NCI-H146 (cell line): ENCODE results near the gene PHF23.

Experiments used
- DNase-seq: peaks from one replicate; lab custom pipeline; 2025; lab: John Stamatoyannopoulos, UW

PHF23 gene

GRCh38 chr17:7239091-7240027 lies at the start of gene PHF23:
TSS of gene PHF23 (minus strand) at chr17:7239457. CDS start at chr17:7239279, 178 bp downstream.
- peak; percentile 99 for DNase-seq

DNA sequence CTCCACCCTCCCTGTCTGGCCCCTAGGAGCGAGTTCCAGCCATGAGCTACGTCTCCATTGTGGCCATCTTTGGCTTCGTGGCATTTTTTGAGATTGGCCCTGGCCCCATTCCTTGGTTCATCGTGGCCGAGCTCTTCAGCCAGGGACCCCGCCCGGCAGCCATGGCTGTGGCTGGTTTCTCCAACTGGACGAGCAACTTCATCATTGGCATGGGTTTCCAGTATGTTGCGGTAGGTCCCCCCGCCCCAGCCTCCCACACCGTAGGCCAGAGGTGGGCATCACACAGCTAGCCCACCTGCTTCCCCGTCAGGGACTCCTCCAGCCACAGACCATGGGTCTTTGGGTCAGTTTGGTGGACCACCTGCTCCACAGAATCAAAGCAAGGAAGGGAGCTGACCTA lies 46.4 kb upstream of the PHF23 start:
- DNase-seq, result no peak

DNA sequence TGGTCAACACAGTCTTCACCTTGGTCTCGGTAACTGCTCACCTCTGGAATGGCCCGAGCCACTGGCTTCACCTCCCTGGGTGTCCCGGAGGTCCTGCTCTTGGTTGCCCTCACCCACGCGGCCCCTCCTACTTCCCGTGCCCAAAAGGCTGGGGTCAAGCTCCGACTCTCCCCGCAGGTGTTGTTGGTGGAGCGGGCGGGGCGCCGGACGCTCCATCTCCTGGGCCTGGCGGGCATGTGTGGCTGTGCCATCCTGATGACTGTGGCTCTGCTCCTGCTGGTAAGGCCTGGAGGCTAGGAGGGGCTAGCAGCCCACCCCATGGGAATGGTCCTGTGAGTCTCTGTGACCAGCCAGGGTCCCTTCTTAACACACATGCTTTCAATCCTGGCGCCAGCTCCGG lies 45.7 kb upstream of the PHF23 start:
- no peak for DNase-seq

- DNase-seq, result no peak
Observed at GRCh38 chr17:7283471-7284216, 44.4 kb upstream of the PHF23 start.

DNA sequence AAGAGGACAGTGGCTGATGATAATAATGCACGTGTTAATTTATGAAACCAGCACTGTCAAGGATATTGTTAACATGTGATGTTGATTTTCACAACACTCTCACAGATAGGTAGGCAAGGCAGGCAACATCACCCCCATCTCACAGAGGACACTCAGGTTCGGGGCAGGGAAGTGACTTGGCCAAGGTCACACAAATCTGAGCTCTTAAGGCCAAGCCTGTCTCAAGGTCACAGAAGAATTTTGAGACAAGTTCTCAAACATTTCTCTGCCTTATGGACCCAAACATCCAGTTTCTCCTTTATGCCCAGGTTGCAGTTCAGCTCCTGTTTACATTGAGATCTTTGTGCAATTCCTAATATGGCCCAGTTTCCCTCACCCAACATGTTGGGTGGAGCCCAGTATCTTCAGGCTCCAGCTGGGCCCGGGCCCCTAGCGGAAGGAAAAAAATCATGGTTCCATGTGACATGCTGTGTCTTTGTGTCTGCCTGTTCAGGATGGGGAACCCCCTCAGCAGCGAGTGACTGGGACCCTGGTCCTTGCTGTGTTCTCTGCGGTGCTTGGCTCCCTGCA lies 43.6 kb upstream of the PHF23 start:
- DNase-seq, result peak; percentile 11

DNA sequence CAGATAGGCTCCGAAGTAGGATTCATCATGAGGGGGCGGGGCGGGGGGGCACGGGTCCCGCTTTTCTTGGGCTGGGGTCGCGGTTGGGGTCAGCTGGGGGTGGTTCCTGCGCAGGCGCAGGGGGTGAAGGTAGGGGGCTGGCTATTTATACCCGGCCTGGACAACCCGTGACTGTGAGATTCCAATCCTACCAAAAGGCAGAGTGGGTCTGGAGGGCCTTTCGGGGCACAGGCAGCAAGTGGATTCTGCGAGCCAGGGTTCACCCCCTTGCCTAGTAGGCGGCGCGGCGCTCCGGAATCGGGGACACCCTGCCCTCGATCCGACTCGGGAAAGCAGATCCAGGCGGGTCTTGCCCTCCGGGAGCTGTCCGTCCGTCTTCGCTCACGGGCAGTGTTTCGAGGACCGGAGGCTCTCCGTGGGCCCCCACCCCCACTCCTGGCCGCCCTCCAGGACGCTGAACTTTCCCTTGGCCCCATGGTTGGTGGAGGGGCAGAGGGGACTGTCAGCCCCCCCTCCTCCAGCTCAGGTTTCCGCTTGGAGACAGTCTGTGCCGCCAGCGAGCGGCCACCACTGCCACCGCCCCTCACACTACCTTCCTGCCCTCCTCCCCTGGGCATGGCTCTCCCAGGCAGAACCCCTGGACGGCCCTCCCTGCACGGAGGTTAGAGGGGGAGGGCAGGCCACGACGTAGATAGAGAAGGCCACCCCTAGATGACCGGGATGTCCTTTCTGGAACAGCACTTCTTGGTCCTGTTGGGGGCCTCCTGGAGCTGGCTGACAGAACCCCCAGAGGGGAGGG lies 42.9 kb upstream of the PHF23 start:
- no peak for DNase-seq

DNA sequence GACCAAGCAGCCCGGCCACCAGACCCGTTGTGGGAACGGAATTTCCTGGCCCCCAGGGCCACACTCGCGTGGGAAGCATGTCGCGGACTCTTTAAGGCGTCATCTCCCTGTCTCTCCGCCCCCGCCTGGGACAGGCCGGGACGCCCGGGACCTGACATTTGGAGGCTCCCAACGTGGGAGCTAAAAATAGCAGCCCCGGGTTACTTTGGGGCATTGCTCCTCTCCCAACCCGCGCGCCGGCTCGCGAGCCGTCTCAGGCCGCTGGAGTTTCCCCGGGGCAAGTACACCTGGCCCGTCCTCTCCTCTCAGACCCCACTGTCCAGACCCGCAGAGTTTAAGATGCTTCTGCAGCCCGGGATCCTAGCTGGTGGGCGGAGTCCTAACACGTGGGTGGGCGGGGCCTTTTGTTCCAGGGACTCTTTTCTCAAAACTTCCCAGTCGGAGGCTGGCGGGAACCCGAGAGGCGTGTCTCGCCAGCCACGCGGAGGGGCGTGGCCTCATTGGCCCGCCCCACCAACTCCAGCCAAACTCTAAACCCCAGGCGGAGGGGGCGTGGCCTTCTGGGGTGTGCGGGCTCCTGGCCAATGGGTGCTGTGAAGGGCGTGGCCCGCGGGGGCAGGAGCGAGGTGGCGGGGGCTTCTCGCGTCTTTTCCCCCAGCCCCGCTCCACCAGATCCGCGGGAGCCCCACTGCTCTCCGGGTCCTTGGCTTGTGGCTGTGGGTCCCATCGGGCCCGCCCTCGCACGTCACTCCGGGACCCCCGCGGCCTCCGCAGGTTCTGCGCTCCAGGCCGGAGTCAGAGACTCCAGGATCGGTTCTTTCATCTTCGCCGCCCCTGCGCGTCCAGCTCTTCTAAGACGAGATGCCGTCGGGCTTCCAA lies 42.1 kb upstream of the PHF23 start, which contains the start of gene SLC2A4:
Gene SLC2A4, plus strand, starts transcription at position 645 of the 879 bp plus-strand sequence. Its CDS starts 217 bp downstream, at position 862.
- peak; percentile 78 for DNase-seq

DNA sequence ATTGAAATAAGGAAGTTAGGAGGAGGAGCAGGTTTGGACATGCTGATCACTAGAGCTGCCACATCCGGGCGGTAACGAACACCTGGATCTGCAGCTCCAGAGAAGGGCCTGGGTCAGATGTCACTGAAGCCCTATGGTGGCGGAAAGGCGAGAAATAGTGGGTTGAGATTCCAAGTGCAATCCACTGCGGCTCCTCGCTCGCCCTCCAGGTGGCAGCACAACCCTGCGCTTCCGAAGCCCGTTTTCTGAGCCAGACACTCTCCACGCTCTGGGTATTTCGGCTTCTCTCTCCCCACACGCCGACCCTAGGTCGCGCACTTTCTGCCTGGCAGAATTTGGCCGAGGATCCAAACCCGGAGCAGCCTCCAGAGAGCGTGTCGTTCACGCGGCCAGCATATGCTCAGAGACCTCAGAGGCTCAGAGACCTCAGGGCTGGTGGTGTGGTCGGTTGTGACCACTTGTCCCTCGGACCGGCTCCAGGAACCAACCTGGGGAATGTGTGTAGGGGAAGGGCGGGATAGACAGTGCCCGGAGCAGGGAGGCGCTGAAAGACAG lies 41.3 kb upstream of the PHF23 start:
- DNase-seq, result peak; percentile 77

GRCh38 chr17:7279448-7279847 lies 40.2 kb upstream of the PHF23 start:
- no peak for DNase-seq

DNA sequence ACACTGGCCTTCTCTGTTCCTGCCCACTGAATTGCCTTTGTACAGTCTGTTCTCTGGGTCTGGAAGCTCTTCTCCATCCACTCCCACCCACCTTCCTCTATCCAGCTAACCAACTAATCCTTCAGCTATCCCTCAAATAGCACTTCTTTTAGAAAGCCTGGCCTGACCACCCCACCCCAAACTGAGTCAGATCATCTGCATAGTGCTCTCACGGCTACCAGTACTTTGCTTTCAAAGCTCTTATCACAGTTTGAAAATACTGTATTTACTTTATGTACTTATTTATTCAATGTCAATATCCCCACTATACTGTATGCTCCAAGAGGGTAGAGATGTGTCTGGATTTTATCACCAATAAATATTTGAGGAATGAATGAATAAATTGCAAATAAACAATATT lies 27.5 kb upstream of the PHF23 start:
- no peak for DNase-seq

DNA sequence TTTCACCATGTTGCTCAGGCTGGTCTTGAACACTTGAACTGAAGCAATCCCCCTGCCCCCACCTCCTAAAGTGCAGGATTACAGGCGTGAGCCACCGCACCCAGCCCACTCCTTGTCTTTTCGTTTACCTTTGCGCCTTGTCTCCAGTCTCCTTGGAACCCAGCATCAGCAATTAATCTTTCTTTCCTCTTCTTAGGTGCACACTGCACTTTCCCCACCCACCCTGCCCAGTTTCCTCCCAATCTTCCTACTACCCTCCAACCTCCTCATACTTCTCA lies 24.5 kb upstream of the PHF23 start:
- DNase-seq, result no peak

GRCh38 chr17:7262935-7263800 lies 23.9 kb upstream of the PHF23 start:
- DNase-seq, result peak; percentile 55

GRCh38 chr17:7262192-7262934 lies 23.1 kb upstream of the PHF23 start, which contains the start of gene CLDN7:
TSS of gene CLDN7 (minus strand) at chr17:7262478. CDS start at chr17:7262043, 435 bp downstream.
- DNase-seq, result peak; percentile 95

DNA sequence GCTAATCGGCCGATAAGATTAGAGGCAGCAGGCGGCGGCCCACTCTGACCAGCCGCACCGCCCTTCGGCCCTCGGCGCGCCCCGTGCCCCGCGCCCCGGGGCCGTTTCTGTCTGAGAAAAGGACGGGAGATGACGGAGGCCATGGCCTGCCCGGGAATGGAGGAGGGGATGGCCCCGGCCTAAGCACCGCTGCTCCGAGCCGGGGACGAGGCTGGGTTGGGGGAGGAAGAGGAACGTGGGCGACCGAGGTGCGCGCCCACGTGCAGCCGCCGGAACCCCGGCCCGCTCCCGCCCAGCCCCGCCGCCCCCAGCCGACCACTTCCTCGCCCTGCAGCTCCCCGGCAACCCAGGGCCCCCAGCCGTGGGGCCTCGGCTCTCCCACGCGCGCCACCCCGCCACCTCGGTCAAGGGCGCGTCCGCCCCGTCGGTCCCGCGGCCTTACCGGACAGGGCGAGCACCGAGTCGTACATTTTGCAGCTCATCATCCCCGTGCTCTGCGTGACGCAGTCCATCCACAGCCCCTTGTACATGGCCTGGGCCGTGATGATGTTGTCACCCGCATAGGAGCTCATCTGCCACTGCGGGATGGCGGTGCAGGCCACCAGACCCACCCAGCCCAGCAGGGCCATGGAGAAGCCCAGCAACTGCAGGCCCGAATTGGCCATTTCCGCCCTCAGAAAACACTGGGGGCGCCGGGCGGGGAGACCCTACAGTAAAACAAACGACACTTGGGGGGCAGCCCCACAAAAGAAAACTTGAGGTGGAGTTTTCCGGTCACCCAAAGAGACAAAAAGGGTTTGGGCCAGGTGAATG lies 22.3 kb upstream of the PHF23 start:
- DNase-seq, result peak; percentile 43

DNA sequence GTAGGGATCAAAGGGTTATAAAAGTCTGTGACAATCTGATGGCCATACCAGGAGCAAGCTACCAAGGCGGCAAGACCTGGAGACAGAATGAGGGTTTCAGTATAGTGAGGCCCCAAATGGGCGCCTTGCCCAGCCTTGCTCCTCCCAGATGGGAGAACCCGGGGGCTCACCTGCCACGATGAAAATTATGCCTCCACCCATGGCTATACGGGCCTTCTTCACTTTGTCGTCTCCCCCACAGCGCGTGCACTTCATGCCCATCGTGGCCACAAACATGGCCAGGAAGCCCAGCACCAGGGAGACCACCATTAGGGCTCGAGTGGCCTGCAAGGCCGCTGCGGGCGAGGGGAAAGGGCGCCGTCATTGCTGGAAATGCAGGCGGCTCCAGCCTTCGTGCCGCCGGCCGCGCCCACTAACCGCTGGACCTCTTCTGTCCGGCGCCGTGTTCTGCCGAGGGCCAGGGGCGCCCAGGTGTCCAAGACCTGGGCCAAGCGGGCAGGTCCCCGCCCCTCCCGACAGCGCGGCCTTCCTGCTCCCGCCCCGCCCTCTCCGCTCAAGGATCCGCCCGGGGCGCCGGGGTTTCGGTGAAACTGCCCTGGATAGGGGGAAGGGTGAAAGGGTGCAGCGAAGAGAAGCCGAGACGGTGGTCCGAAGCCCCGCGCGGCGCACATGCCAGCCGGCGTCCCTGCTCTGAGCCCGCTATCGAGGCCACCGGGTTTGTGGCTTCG lies 21.6 kb upstream of the PHF23 start:
- peak; percentile 80 for DNase-seq

DNA sequence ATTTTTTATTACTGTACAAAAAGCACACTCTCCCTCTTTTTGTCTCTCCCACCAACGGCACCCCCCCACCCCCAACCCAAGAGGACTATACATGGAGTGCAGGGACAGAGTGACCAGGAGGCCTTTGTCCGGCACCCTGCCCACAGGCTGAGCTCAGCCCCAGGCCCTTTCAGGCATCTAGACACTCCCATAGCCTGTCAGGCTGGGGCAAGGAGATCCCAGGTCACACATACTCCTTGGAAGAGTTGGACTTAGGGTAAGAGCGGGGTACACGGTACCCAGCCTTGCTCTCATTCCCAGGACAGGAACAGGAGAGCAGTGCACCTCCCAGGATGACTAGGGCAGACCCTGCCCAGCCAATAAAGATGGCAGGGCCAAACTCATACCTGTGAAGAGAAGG lies 20.9 kb upstream of the PHF23 start:
- DNase-seq, result no peak

- no peak for DNase-seq
Observed at GRCh38 chr17:7259555-7259889, 20.3 kb upstream of the PHF23 start.
